Measurements from ENCODE around the gene S100A2.
A peak's percentile ranks its signal among the peaks of the same experiment; 100 is the strongest.

Gene S100A2

DNA sequence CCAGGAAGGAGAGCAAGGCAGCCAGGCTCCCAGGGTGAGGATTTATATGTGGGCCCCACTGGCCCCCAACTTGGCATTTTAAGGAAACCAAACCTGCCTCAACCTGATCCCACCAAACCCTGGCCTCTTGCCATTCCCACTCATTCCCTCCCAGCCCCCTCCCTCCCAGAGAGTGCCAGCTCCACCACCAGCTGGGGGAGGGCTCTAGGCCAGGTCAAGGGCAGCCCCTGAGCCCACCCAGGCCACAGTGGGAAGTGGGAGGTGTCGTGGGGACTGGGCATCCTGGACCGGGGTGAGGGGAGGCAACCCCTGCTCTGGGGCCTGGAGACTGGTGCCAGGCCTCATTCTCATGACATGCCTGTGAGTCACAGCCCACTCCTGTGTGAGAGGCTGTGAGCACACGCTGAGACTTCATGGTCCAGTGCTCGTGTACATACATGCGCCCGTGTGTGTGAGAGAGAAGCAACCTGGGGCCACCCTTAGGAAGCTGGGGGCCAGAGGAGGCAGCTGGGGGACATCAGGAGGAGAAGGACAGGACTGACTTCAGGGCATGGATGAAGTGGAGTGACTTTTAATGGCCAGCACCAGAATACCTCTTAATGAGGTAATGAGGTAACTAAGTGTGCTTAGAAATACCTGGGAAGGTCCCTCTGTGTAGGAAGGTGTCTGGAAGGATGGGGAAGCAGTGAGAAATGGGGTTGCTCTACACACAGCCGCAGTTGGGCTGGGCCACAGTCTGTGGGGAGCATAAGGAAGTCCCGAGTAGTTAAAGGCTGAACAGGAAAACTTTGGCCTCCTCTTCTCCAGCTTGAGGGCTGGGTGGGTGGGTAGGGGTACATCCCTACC is at the start of gene S100A2:
TSS of gene S100A2 (minus strand) at position 316 of the 846 bp plus-strand sequence. CDS start 1,967 bp downstream, outside the sequence.
- peak; percentile 63 for DNase-seq

DNA sequence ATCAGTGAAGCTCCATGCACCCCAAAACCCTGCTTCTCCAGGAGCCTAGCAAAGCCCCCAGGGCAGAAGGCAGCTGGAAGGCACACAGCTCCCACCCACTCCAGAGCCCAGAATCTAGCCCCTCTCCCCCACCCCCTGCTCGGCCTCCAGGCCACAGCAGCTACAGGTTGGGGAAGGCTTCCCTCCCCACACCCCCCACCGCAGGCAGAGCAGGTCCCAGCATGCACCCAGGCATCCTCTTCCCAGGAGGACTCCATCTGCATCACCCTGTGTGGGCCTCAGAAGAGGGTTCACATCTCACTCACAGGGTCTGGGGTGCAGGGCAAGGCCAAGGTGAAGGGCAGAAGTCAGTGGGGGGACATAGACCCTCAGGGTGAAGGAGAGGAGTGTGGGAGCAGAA is 49.8 kb upstream of the S100A2 start:
- DNase-seq, result no peak

DNA sequence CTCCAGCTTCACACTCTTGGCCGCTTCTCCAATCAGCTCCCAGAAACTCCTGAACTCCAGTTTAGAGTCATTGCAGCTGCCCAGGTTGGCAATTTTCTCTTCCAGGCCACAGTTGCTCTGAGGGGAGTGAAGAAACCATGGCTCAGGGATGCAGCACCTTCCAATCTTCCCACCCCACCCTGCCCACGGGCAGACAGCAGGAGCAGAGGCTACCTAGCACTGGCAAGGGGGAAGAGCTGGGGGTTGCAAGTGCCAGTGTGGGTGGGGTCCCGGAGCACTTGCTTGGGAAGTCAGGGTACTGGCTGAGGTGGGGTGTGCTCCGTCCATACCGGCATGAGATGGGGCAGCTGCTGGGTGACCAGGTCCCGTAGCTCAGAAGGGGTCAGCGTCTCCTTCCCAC is 49.3 kb upstream of the S100A2 start:
- DNase-seq, result no peak

DNA sequence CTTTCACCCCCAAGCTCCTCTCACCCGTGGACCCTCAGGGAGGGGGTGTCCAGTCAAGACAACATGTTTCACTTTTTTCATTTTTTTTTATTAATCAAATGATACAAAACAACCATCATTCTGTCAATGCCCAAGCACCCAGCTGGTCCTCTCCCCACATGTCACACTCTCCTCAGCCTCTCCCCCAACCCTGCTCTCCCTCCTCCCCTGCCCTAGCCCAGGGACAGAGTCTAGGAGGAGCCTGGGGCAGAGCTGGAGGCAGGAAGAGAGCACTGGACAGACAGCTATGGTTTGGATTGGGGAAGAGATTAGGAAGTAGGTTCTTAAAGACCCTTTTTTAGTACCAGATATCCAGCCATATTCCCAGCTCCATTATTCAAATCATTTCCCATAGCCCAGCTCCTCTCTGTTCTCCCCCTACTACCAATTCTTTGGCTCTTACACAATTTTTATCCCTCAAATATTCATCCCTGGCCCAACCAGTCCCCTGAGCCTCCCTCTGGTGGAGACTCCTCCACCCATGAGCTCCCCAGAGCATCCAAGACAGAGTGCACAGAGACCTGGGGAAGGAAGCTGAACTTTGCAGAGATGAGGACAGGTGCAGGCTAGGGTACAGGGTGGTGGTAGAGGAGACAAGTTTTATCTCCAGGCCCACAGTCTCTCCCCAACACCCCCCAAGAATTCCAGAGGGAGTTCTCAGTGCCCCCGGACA is 48.7 kb upstream of the S100A2 start:
- no peak for DNase-seq

DNA sequence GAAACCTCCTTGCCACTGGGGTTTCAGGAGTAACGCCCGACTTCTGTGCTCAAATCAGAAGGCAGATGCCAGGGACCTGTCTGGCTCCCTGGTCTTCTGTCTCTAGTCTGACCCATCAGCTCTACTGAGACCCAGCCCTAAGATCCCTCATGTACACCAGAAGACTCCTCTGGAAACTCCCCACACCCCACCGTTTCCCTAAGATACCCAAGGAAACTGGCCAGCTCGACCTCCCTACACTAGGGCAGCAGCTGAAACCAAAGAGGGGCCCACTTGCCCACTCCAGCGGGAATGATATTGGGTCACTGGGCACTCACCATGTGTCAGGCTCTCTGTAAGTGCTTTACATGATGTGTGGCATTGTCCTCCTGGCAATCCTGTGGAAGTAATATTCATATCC is 47.8 kb upstream of the S100A2 start:
- DNase-seq, result no peak

DNA sequence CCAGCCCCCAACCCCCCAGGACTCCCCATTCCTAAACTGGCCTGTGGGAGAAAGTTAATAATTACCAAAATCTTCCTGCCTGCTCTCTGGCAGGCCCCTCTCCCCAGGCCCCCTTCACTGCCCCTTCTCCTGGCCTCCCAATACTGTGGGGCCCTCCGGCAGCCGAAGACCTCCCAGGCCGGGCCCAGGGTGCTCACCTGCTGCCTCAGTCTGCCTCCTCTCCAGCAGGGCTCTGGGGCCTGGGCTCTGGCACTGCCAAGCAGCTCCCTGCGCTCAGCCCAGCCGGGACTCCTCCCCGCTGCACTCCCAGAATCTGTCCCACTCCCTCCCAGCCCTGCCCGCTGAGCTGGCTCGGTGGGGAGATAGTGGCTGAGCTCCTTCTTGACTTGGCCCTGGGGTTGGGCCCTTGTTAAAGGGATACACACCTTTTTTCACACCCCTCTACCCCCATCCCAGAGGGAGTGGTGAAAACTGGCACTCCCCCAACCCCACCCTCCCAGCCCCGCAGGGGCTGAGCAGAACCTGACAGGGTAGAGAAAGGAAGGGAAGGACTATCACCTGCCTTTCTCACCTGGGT is 47.2 kb upstream of the S100A2 start, which contains the start of gene S100A16:
TSS of gene S100A16 (minus strand) at position 383 of the 577 bp plus-strand sequence. CDS start 4,986 bp downstream, outside the sequence.
- DNase-seq, result no peak

DNA sequence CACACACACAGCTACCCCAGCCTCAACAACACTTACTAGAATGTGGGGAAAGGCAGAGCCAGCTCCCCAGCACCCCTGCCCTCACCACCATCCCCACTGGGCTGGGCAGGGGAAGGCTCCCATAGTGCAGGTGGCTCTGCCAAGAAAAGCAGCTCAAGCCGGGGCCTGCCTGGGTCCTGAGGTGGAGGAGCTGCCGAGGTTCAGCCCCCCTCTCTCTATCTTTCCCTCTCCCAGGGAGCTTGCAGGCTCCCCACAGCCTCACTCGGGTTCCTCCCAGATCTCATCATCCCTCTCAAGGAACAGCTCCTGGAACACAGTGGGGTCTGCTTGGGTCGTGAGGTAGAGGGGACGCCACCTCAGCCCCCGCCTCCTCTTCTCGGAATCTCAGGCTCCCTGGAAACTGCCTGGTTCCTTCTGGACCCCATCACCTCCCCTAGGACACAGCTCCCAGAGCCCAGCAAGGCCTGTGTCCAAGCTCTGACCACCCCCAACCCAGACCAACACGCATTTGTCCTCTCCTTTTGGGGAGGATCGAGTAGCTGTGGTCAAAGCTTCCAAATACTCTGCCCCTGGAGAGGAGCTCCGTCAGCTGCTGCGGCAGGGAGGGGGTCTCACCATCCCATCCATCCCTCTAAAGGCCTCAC is 46.6 kb upstream of the S100A2 start:
- no peak for DNase-seq

DNA sequence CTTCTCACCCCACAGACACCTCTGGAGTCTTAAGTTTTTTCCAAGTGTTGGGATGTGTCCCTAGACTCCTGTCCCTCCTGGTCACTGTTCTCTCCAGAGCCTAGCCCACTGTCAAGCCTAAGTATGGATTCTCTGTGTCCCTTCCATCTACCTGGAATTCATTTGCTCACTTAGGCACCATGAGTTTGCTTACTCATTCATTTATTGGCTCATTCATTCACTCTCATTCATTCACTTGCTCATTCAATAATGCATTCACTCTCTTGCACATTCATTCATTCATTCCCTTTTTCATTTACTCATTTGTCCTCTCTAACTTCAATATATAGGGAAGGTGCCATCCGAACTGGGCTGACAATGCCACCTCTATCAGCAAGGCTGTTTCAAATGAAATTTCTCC is 45.7 kb upstream of the S100A2 start:
- DNase-seq, result no peak

DNA sequence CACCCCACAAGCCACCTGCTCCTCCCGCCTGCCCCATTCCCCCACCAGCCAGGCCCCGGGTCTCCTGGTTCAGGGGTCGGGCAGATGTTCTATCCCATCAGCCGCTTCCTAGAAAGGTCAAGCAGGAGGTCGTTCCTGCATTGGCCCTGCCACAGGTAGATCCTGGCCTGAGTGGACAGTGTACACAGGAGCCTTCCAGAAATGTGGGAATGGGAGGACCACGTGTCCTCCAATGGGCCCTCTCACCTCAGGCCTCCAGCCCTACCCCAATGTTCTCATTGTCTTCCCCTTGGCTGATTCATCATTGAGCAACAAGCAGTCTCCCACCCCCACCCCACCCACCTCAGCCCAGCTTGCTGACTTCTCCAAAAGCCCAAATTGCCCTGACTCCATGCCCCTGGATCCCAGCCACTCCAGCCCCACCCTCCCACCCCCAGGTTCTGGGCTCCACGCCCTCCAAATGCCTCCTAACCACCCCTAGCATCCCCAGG is 45.2 kb upstream of the S100A2 start:
- DNase-seq, result no peak

DNA sequence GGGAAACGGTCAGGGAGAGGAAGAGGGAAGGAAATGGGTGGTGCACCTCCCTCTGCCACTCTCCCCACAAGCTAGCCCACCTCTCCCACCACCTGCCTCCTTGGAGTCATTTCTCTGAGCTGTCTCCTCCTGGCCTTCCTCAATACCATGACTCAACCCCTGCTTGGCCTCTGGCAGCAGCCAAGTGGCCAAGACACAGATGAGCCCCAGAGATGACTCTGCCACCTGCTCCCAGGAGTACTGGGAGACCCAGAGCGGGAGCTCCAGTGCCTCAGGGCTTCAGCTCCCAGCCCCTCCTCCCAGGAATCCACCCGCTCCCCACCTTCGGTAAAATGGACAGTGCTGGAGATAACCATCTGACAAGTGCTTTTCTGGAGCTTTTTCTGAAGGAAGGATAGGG is 44.7 kb upstream of the S100A2 start:
- no peak for DNase-seq

DNA sequence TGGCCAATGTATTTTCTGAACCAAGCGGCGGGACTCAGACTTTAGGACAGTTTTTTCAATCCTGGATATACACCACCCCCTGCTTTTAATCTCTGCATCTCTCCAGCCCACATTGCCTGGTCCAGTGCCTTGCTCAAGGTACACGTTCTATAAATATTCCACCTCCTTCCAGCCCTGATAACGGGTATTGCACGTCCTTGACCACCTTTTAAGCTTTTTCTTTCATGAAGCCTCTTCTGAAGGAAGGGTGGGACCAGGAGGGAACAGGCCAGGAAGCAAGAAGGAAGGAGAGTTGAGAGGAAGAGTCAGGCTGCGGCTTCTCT is 43.9 kb upstream of the S100A2 start:
- no peak for DNase-seq

DNA sequence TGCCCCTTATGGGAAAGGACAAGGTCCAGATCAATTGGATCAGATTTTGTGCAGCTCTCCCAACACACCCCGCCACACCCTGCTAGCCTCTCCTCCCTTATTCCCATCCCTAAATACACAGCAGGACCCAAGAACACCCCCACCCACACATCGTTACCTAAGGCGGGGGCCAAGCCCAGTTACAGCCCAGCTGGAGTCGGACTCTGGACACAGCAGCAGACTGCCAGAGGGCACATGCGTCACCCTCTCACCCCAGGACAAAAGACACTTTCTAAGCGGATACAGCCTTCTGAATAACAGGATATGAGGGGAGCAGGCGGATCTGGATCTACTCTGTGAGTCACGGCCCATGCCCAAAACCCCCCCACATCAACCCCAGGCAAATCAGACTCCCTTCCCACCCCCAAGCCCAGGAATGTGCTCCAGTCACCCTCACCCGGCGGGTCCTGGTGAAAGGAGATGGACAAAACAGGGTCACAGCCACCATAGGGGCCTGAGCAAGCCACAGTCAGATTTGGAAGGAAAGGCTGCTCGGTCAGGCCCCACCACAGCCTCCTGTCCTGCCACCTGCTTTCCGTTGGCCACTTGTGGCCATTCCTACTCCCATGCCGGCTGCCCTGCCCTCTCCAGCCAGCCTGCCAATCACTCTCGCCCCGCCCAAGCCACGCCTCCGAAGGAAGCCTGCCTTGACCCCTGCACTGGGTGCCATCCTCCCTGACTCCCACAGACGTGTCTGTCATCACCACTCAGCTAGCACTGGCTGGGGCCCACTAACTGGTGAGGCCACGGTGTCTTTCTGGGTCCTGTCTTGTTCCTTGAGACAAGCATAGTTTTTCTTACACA is 43.3 kb upstream of the S100A2 start:
- DNase-seq, result no peak

DNA sequence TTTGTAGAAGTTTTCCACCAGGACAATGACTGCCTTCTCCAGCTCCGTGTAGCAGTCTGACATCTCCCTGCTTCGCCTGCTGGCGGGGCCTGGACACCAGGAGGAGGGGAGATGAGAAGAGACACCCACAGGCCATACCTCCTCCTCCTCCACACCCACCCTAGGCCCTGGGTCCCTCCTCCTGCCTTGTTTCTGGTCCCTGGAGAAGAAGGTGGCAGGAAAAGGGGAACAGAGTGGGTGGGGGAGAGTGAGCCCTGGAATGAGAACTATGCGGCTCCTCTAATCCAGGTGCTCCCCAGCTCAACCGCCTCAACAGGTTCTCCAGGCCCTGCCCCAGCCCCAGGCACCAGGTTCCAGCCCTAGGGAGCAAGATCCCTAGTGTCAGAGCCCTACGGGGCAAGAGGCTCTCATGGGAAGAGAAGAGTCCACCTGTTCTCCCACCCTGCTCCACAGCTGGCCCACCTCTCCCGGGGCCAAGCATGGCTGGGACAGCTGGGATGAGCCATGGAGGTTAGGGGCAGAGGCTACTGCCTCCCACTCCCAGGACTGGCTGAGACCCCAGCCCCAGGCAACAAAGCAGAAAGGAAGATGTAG is 42.5 kb upstream of the S100A2 start:
- DNase-seq, result no peak

DNA sequence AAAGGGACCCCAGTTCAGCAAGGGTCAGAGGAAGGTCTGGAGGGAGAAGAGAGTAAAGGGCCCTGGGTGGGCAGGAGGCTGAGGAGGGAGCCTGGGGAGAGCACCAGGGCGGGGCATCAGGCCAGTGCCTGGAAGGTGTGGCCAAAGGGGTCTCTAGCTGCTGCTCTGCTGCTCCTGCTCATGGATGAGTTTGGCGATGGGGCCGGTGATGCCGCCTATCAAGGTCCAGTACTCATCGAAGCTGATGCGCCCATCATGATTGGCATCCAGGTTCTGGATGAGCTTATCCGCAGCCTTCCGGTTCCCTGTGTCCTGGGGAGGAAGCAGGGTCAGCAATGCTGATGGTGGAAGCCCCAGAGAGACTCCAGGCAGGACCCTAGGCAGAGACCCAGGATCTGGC is 41.7 kb upstream of the S100A2 start:
- no peak for DNase-seq

DNA sequence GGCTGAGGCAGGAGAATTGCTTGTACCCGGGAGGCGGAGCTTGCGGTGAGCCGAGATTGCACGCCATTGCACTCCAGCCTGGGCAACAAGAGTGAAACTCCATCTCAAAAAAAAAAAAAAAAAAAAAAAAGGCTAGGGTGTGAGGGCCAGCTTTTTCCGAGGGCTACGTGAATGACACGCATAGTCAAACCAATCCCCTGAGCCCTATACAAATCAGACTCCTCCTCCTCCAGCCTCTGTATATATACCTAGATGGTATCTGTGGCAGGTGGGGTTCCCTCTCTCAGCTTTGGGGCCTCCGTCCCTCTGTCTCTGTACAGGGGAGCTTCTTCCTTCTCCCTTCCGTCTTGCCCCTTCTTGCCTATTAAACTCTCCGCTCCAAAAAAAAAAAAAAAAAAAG is 40.5 kb upstream of the S100A2 start:
- DNase-seq, result no peak

DNA sequence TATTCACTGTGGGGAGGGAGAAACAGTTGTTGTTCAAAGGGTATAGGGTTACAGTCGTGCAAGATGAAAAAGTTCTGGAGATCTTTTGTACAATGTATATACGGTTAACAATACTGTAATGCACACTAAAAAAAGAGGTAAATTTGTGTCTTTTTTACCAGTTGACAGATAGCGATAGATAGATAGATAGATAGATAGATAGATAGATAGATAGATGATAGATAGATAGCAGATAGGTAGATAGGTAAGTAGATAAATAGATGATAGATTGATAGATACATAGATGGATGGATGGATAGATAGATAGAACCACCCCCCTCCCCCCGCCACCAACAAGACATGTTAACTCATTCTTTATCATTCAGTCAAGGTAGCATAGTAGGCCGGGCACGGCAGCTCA is 37.1 kb upstream of the S100A2 start:
- DNase-seq, result no peak

DNA sequence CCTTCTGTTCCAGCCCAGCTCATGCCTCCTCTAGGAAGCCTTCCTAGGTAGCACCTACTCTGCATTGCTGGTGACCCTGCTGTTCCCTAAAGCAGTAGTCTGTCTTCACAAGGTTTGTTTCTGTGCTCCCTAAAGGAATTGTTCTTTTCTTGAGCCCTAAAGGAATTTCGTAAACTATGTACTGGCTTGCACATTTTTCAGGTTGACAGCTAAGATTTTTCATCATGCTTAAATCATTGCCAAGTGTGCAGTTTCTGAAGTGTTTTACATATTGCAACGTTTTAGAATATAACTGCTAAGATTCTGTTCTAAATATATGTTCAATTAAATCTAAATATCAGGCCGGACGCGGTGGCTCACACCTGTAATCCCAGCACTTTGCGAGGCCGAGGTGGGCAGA is 34.2 kb upstream of the S100A2 start:
- no peak for DNase-seq

DNA sequence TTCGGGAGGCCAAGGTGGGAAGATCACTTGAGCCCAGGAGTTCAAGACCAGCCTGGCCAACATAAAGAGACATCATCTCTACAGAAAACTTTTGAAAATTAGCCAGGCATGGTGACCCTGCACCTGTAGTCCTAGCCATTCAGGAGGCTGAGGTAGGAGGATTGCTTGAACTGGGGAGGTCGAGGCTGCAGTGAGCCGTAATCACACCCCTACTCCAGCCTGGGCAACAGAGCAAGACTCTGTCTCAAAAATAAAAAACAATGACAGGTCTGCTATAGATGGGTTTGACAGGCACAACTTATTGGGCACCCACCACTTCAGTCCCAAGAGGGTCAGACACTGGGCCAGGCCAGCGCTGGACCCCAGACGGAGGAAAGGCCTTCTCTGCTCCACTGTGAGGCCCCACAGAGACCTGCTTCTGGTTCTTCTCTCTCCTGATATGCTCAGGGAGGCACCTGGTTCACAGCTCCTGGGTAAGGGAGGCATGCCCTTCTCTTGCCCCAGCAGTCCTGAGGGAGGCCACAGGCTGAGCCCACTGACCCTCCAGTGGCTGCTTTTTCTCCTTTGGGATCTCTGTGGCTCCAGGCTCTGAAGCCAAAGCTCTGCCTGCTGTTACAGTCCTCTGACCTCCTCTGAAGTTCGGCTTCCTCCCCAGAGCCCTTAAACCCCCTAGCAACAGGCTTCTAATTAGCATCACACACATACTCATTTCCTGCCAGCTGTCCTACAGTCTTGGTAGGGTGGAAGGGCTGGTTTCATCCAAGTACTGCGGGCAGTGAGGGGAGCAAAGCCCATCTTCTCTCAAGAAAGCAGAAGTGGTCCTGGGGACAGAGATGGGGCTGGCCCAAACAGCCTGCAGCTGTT is 32.9 kb upstream of the S100A2 start:
- DNase-seq, result peak; percentile 18

DNA sequence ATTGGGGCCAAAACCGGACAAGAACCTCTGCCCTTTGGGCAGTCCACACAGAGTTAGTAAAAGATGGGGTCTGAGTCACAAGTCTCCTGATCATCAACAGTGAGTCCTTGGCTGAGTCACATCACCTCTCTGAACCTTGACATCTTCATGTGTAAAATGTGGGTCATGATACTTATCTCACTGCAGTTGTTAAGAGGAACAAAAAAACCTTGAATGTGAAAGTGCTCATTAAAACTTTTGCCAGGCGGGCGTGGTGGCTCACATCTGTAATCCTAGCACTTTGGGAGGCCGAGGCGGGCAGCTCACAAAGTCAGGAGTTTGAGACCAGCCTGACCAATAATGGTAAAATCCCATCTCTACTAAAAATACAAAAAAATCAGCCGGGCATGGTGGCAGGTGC is 31.6 kb upstream of the S100A2 start:
- DNase-seq, result no peak

DNA sequence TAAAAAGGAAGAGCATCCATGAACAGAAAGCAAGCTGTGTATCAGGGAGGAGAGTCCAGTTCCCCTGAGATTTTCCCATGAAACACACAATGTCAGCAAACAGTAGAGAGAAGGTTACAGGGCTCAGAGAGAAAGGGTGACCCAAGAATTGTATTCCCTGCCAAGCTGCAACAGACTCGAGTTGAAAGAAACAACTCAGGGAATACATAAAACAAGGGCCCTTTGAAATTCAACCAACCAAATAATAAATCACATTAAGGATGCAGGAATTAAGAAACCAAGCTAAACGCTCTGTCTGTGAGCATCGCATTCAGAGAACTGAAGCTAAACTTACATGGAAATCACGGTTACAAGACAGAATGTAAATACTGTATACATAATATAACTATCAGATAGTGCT is 27.1 kb upstream of the S100A2 start:
- DNase-seq, result no peak

DNA sequence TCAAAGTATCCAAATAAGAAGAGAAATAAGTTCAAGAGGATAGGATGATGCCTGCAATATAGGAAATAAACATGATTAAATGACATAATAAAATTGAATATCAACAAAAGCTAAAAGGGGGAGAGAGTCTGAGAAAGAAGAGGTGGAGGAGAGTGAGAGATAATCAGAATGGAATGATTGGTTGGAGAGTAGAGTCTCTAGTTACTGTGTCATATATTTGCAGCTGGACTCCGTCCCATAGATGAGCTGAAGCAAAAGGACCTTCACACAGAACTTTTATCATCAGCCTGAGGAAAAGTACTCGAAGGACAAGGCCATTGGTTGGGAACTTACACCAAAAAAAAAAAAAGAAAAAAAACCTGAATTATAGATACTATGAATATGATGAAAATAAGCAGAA is 22.8 kb upstream of the S100A2 start:
- DNase-seq, result no peak

Measured in DMS153 (cell line).